AG04450 (cell line): Measurements from ENCODE around the gene PPOX. TPM values are rescaled to one million over a fixed set of nuclear protein-coding genes. Genes with fewer than 3 reads are reported as not detected.
A peak's percentile ranks its signal among the peaks of the same experiment; 100 is the strongest.

Experiments
- CTCF ChIA-PET: fragments of 300-600, 350-600 bp; formaldehyde crosslinking; extraction: SDS; loops from one replicate; lab custom pipeline; 2022; ENCODE audit warnings: antibody characterized with exemption, inconsistent platforms; lab: Charles Lee
- POLR2A ChIA-PET: fragments of 350-600 bp; formaldehyde crosslinking; extraction: SDS; loops from one replicate; lab custom pipeline; 2021; ENCODE audit warnings: antibody characterized with exemption, inconsistent platforms; lab: Yijun Ruan, JAX
- DNase-seq: peaks from one replicate; pipeline ENCODE4 v3.0.0-alpha.2; 2011; ENCODE audit warnings: low read depth, low spot score
- H3K27ac ChIP-seq: one replicate; pipeline ENCODE4 v1.5.1; 2012; ENCODE audit warnings: low read depth, low read length, control low read depth
- H3K27me3 ChIP-seq: one replicate; pipeline ENCODE4 v1.6.0; 2012; ENCODE audit warnings: low read length; ENCODE audit not compliant: control insufficient read depth, insufficient read depth
- H3K4me3 ChIP-seq: 2 replicates; pipeline ENCODE4 v1.5.1; 2011; ENCODE audit warnings: mild to moderate bottlenecking, low read depth, low read length, control low read depth
- H3K9me3 ChIP-seq: 2 replicates; pipeline ENCODE4 v1.5.1; 2012; ENCODE audit warnings: low read length; ENCODE audit not compliant: control insufficient read depth, insufficient read depth
- CTCF ChIP-seq: IDR thresholded peaks from 2 replicates; pipeline ENCODE4 v1.5.1; 2011; ENCODE audit warnings: low read depth, low read length, control low read depth, inconsistent platforms
- polyA plus RNA-seq: library from polyadenylated mRNA; depleted of rRNA; stranded (reverse); fragments of >200 nt; gene quantifications from 2 replicates; pipeline ENCODE4 v1.2.3, GENCODE V29; 2011

The PPOX gene
- polyA plus RNA-seq, 1 experiment: 9.8 TPM

DNA sequence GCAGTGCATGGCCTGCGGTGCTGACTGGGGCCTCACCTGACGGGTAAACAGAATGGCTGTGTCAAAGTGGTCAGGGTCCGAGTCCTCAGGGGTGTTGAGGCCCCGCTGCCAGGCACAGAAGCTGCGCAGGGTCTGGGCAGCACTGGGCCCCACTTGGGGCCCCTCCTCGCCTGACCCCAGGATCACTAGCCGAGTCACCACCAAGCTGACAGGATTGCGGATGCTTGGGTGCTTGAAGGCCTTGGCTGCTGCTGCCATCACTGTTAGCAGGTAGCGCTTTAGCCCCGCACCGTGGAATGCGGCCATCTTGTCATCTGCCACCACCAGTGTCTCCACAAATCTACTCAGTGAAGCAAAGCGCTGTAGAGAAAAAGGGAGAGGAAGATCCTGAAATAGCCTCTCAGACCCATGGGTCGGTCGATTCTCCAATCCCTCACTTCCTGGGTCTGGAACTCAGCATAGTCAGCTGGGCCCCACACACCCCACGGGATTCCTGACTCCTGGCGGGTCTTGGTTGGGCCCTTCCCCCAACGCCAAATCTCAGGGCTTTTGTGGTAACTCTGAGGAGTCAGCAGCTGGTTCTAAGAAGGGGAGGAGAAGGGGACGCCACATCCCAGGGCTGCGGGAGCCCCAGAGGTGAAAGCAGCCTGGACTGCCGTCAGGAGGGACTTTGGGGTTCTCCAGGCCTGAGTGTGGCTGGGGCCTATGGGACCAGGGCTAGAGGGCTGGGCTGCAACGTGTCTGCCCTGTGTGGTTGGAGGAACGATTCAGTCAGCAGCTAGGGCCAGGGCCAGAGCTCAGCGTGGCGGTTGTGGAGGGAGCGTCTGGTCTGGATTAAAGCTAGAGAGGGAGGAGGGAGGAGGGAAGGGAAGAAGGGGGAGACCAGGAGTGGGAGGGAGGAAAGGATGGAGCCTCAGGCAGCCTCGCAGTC lies 30.6 kb downstream of the PPOX start:
- no peak for TF ChIP-seq CTCF
- peak overlapping the region; percentile 51 for H3K4me3 ChIP-seq

DNA sequence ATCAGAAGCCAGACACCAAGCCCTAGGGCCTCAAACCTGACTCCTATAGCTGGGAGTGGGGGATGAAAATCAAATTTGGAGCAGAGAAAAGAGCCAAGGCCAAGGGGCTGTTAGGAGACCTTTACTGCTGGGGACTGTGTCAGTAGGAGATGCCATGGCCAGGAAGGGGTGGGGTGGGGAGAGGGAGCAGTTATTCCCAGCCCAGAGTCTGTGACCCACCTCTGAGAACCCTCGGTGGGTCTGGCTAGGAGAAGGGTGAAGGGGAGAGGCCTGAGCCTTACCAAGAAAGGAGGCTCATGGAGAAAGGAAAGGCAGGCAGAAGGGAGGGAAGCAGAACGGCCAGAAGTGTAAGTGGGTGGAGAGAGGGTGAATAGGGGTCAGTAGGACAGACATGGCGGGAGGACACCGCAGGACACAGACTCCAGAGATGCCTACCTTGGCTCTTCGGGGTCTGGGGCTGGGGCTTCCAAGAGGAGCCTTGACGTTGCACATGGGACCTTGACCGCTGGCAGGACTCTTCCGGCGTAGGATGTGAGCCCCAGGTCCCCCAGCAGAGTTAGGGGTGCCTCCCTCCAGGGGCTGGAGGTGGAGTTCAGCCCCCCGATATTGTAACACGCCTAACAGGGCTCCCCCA lies 31.5 kb downstream of the PPOX start:
- Histone ChIP-seq H3K4me3 (peak overlapping the region; percentile 51), H3K9me3 (no peaks in the 10 kb centered on the region), H3K27ac (peak overlapping the region; percentile 93), H3K27me3 (no peaks in the 10 kb centered on the region)
- ChIA-PET POLR2A (interaction anchor here (0.6 to 1.2 kb wide), 4 partner anchors 9 to 68 kb away, joined by 3 to 13 read pairs (median 5); partner anchors contain the start of gene TOMM40L), CTCF (interaction anchor here (0.6 to 3.5 kb wide), 8 partner anchors 11 to 184 kb away, joined by 3 to 29 read pairs (median 5); partner anchors contain the start of genes PPOX and TOMM40L)
- TF ChIP-seq CTCF: no peak
- DNase-seq: no peak

More for the DNA sequence above, 30.6 kb downstream of the PPOX start:
- Histone ChIP-seq H3K9me3 (no peaks in the 10 kb centered on the region), H3K27me3 (no peaks in the 10 kb centered on the region), H3K27ac (peak overlapping the region; percentile 93)
- DNase-seq: peak; percentile 59
- ChIA-PET POLR2A (interaction anchor here (0.6 to 1.2 kb wide), 4 partner anchors 9 to 68 kb away, joined by 4 to 13 read pairs (median 5); partner anchors contain the start of gene TOMM40L), CTCF (interaction anchor here (1.0 to 3.5 kb wide), 5 partner anchors 12 to 185 kb away, joined by 3 to 29 read pairs (median 8); partner anchors contain the start of genes PPOX and TOMM40L)

DNA sequence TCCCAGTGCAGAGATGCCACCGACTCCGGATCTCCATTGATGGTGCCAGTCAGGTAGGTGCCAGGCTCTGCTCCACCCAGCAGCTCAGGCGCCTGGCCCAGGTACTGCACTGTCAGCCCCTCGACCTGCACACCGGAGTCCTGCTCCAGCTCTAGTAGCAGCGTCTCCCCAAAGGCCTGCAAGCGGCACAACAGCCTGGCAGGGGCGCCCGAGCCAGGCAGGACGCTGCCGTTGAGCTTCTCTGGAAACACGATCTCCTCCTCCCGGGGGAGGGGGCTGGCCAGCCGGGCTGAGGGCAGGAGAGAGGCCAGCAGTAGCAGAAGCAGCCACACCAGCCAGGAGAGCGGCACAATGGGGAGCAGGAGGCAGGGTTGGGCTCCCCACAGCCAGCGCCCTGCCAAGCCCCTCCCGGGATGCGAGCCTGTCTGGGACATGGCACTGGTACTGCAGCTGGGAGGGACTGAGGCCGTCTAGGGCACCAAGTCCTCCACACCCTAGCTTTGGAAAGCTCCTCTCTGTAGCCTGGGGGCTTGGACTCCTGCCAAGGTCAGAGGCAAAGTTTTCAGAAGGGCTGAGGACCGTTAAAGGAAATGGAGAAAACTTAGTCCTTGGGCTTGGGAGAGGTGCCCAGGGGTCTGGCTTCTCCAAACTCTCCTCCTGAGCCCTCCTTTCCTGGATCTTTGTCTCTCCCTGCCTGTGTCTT lies 32.1 kb downstream of the PPOX start:
- POLR2A ChIA-PET: interaction anchor here (0.8 to 1.3 kb wide), 4 partner anchors 9 to 116 kb away, joined by 3 read pairs; partner anchors contain the start of genes PPOX and SDHC
- Histone ChIP-seq H3K9me3 (no peaks in the 10 kb centered on the region), H3K4me3 (peak overlapping the region; percentile 51), H3K27ac (peak overlapping the region; percentile 57), H3K27me3 (no peaks in the 10 kb centered on the region)
- 0 out of 2 replicates have a peak, but pooled peaks have one; percentile 7 for TF ChIP-seq CTCF
- CTCF ChIA-PET: interaction anchor here (0.6 to 3.5 kb wide), 9 partner anchors 8 to 184 kb away, joined by 3 to 29 read pairs (median 4); partner anchors contain the start of genes PPOX and TOMM40L
- DNase-seq: no peak

GRCh38 chr1:161198897-161199431 lies 32.7 kb downstream of the PPOX start, which contains the start of gene ADAMTS4:
Gene ADAMTS4, minus strand, starts transcription at chr1:161199054. Its CDS starts 427 bp downstream, at chr1:161198627.
- ChIA-PET CTCF (interaction anchor here (0.7 to 3.5 kb wide), 6 partner anchors 8 to 183 kb away, joined by 3 to 29 read pairs (median 6); partner anchors contain the start of gene TOMM40L), POLR2A (interaction anchor here (0.8 to 1.3 kb wide), 4 partner anchors 8 to 115 kb away, joined by 3 read pairs; partner anchors contain the start of genes PPOX and SDHC)
- no peaks in the 10 kb centered on the region for H3K27me3 ChIP-seq
- peak within 1 kb of the TSS; percentile 57 for H3K27ac ChIP-seq
- peak within 1 kb of the TSS; percentile 51 for H3K4me3 ChIP-seq
- no peak for TF ChIP-seq CTCF
- DNase-seq: peak; percentile 48
- H3K9me3 ChIP-seq: no peaks in the 10 kb centered on the region
